Endothelial cell of umbilical vein (primary cell): ENCODE results near the gene LRP1B.

Experiments used
- CTCF ChIP-seq, 2 donors: IDR thresholded peaks; 1 replicate in 1 of 2; 2 replicates in 1 of 2; pipeline ENCODE4 v1.5.1; 2011; ENCODE audit warnings: low read length in 2 of 2, mild to moderate bottlenecking in 2 of 2, moderate library complexity in 2 of 2, control low read depth in 1 of 2, inconsistent platforms in 1 of 2, low read depth in 1 of 2; ENCODE audit not compliant: insufficient read depth in 1 of 2; ENCODE audit errors: extremely low read depth in 1 of 2
- EZH2 ChIP-seq: IDR thresholded peaks from 2 replicates; pipeline ENCODE4 v1.6.1; 2012; ENCODE audit warnings: borderline replicate concordance, low read depth, mild to moderate bottlenecking, moderate library complexity, low read length, inconsistent platforms; ENCODE audit not compliant: severe bottlenecking
- GATA2 ChIP-seq: IDR thresholded peaks from 2 replicates; pipeline ENCODE4 v1.7.0; 2011; ENCODE audit warnings: low read depth, mild to moderate bottlenecking, moderate library complexity, mixed read lengths, low read length; ENCODE audit not compliant: insufficient read length, insufficient read depth
- MAX ChIP-seq: IDR thresholded peaks from 2 replicates; pipeline ENCODE4 v1.6.1; 2011; ENCODE audit not compliant: insufficient read depth, insufficient read length
- MYC ChIP-seq: IDR thresholded peaks from one replicate; pipeline ENCODE4 v1.6.1; 2011; ENCODE audit warnings: mild to moderate bottlenecking, low read depth, low read length
- POLR2A ChIP-seq: IDR thresholded peaks from 2 replicates; pipeline ENCODE4 v1.6.1; 2012; ENCODE audit warnings: low read depth, mild to moderate bottlenecking, control low read depth, low read length
- POLR2AphosphoS5 ChIP-seq: IDR thresholded peaks from 2 replicates; pipeline ENCODE4 v1.6.1; 2012; ENCODE audit warnings: low read depth, mild to moderate bottlenecking, control low read depth, low read length, moderate library complexity; ENCODE audit not compliant: insufficient read depth

DNA sequence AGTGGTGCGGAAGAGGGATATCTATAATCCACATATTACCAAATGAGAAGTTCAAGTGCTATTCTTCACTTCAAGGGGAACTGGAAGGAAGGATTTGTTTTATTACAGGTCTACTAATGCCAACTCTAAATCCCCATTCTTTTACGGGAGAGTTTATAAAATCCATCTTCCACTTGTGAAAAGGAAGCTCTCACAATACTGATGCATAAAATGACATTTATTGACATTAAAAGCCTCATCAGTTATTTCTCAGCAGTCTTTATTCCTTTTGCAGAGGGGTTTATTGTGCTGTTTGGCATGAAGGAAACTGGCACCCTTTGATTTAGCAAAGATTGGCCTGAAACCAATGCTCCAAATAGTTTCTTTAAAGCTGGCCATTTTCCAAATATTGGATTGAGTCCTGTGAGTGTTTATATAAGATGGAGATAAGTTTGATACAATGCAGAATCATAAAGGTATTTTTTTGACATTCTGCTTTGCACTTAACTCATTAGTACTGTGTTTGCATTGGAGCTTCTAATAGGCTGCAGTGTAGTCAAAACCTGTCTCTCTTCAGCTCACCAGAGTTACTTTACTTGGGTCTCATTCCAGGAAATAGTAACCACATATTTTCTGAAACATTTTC lies 26.6 kb downstream of the LRP1B start:
- TF ChIP-seq CTCF (IDR thresholded peaks at IDR 0.05; ENCODE audit: extremely low read depth in 1 of 2, insufficient read depth in 1 of 2, low read depth in 1 of 2, low read length in 2 of 2) (no peak), EZH2 (no peak), POLR2AphosphoS5 (no peak), MYC (no peak), POLR2A (no peak), GATA2 (no peak), MAX (no peak)
